GM23248 (cell line): Measurements from ENCODE around the gene HIVEP1. TPM values are rescaled to one million over a fixed set of nuclear protein-coding genes. Genes with fewer than 3 reads are reported as not detected.

ENCODE experiments used
- DNase-seq: peaks from one replicate; pipeline ENCODE4 v3.0.0-alpha.2; 2015
- H2AFZ ChIP-seq: fragments of 200-600 bp; sonication (generic); 2 replicates; pipeline ENCODE4 v1.6.1; 2016; ENCODE audit warnings: antibody characterized with exemption
- H3F3A ChIP-seq: fragments of 200-600 bp; sonication (generic); 2 replicates; pipeline ENCODE4 v1.6.1; 2016; ENCODE audit warnings: mild to moderate bottlenecking, antibody characterized with exemption, mixed run types; ENCODE audit not compliant: insufficient read depth
- H3K27ac ChIP-seq: fragments of 200-600 bp; sonication (generic); 2 replicates; pipeline ENCODE4 v1.5.1; 2016; ENCODE audit warnings: mild to moderate bottlenecking
- H3K27me3 ChIP-seq: fragments of 200-600 bp; sonication (generic); replicated peaks from 2 replicates; pipeline ENCODE4 v1.6.1; 2016; ENCODE audit warnings: mild to moderate bottlenecking; ENCODE audit not compliant: insufficient read depth
- H3K36me3 ChIP-seq: fragments of 200-600 bp; sonication (generic); 2 replicates; pipeline ENCODE4 v1.6.1; 2016; ENCODE audit warnings: low read depth, mild to moderate bottlenecking
- H3K4me1 ChIP-seq: fragments of 200-600 bp; sonication (generic); 2 replicates; pipeline ENCODE4 v1.6.1; 2016; ENCODE audit warnings: mild to moderate bottlenecking; ENCODE audit not compliant: insufficient read depth
- H3K4me2 ChIP-seq: fragments of 200-600 bp; sonication (generic); one replicate; pipeline ENCODE4 v1.6.1; 2016; ENCODE audit warnings: mild to moderate bottlenecking; ENCODE audit not compliant: unreplicated experiment
- H3K4me3 ChIP-seq: fragments of 200-600 bp; sonication (generic); 2 replicates; pipeline ENCODE4 v1.5.1; 2016; ENCODE audit warnings: mild to moderate bottlenecking
- H3K79me2 ChIP-seq: fragments of 200-600 bp; sonication (generic); 2 replicates; pipeline ENCODE4 v1.6.1; 2016; ENCODE audit warnings: mild to moderate bottlenecking; ENCODE audit not compliant: insufficient read depth
- H3K9ac ChIP-seq: fragments of 200-600 bp; sonication (generic); 2 replicates; pipeline ENCODE4 v1.6.1; 2016; ENCODE audit warnings: mild to moderate bottlenecking
- H3K9me2 ChIP-seq: fragments of 200-600 bp; sonication (generic); 2 replicates; pipeline ENCODE4 v1.6.1; 2016; ENCODE audit warnings: mixed run types, mild to moderate bottlenecking, moderate library complexity; ENCODE audit not compliant: insufficient read depth
- H3K9me3 ChIP-seq: fragments of 200-600 bp; sonication (generic); one replicate; pipeline ENCODE4 v1.6.1; 2017; ENCODE audit warnings: low read depth
- H4K20me1 ChIP-seq: fragments of 200-600 bp; sonication (generic); 2 replicates; pipeline ENCODE4 v1.6.0; 2016; ENCODE audit not compliant: insufficient read depth
- EZH2 ChIP-seq: fragments of 200-600 bp; sonication (generic); IDR thresholded peaks from 2 replicates; pipeline ENCODE4 v1.6.1; 2018; ENCODE audit warnings: antibody characterized with exemption, mild to moderate bottlenecking; ENCODE audit not compliant: insufficient read depth, poor library complexity, severe bottlenecking
- EZH2phosphoT487 ChIP-seq: fragments of 200-600 bp; sonication (generic); IDR thresholded peaks from 2 replicates; pipeline ENCODE4 v1.6.1; 2018; ENCODE audit warnings: antibody characterized with exemption, moderate library complexity, mild to moderate bottlenecking, low read depth; ENCODE audit not compliant: insufficient read depth
- WGBS, 2 experiments: methylation state at CpG; one replicate each; pipeline ENCODE4 v1.1.6; 2015 to 2017; ENCODE audit warnings: low lambda C conversion rate in 2 of 2, low coverage in 1 of 2; ENCODE audit errors: missing lambda C conversion rate in 2 of 2; 5-methylcytosine and 5-hydroxymethylcytosine counted together
- in situ Hi-C: fragments of 300-500 bp; cut with MboI; formaldehyde crosslinking; loops from 2 replicates; pipeline ENCODE4 v1.15.0; 2020
- polyA plus RNA-seq: library from polyadenylated mRNA; unstranded; fragments of >200 nt; fragmentation: Nextera tagmentation; extraction: Ambion mirVana; gene quantifications from 2 replicates; pipeline ENCODE4 v1.2.1, GENCODE V29; 2016
- total RNA-seq: library from RNA; depleted of rRNA; stranded (reverse); fragments of >200 nt; shearing (Covaris generic); gene quantifications from 2 replicates; pipeline ENCODE4 v1.2.3, GENCODE V29; 2014

Gene HIVEP1
- total and polyA plus RNA-seq, 2 experiments from 2014 or later, result 3.3 to 7.1 TPM

DNA sequence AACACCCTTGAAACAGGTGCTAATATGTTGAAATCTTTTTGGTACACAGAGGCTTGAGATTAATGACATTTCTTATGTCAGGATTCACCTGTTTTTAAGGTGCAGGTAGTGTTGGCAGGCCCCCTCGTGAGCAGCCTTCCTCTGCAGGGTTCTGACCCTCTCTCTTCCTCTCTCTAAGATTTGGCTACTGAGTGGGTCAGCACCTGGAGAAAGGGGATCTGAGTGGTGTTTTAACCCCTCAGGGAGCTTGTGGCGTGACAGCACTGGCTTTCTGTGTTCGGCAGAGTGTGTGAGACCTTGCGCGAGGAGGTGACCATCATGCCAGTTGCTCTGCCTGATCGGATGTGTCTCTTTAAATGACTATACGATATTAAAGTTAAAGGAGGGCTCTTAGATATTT is 37.1 kb downstream of the HIVEP1 start:
- Histone ChIP-seq H3K9ac (no peak overlapping the region), H3K27ac (no peak overlapping the region), H4K20me1 (no peaks in the 10 kb centered on the region), H3K79me2 (peaks cover 42% of the 10 kb centered on the region), H3K9me3 (no peaks in the 10 kb centered on the region), H3K9me2 (no peaks in the 10 kb centered on the region), H3K4me1 (peaks cover 12% of the 10 kb centered on the region; the same call in 1 of the 2 replicates), H2AFZ (no peak overlapping the region), H3K4me2 (no peak overlapping the region), H3K27me3 (no peaks in the 10 kb centered on the region), H3K4me3 (no peak overlapping the region), H3K36me3 (no peaks in the 10 kb centered on the region), H3F3A (no peaks in the 10 kb centered on the region)
- TF ChIP-seq EZH2phosphoT487, result no peak
- TF ChIP-seq EZH2, result no peak
- WGBS, 2 experiments, result 87% methylated on average over 7 of the region's 7 CpGs
- in situ Hi-C loops, result no loop called here
- DNase-seq, result no peak

DNA sequence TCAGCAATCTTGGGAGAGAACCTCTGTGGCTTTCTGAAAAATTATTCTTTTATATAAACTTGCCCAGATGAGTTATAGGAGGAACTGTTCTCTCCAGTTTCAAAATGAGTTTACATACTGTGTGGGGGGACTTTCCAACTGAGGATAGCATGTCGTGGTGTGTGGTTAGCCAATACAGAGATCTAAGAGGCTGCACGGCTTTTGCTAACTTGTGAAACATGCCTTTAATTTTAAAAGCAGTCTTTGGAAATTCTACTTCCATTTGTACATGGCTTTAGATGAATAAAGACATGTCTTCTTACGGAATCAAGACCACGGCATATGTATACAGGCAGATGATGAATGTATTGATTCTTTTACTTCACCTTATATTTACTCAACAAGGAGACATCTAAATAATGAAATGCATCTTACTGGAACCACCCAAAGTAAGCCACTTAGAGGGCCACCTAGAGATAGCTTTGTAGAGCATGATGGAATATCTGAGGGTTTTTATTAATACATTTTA is 39.8 kb downstream of the HIVEP1 start:
- in situ Hi-C loops, result no loop called here
- Histone ChIP-seq H3K4me3 (no peak overlapping the region), H3K4me1 (no peaks in the 10 kb centered on the region), H3K36me3 (no peaks in the 10 kb centered on the region), H3K9me2 (no peaks in the 10 kb centered on the region), H3F3A (no peaks in the 10 kb centered on the region), H3K79me2 (peaks cover 36% of the 10 kb centered on the region), H3K27me3 (no peaks in the 10 kb centered on the region), H3K9me3 (no peaks in the 10 kb centered on the region), H3K4me2 (no peak overlapping the region), H3K27ac (no peak overlapping the region), H3K9ac (no peak overlapping the region), H4K20me1 (no peaks in the 10 kb centered on the region), H2AFZ (no peak overlapping the region)
- no peak for TF ChIP-seq EZH2
- TF ChIP-seq EZH2phosphoT487, result no peak
- peak; percentile 13 for DNase-seq
- WGBS, 2 experiments, result 66 to 73% methylated on average over 4 of the region's 4 CpGs

DNA sequence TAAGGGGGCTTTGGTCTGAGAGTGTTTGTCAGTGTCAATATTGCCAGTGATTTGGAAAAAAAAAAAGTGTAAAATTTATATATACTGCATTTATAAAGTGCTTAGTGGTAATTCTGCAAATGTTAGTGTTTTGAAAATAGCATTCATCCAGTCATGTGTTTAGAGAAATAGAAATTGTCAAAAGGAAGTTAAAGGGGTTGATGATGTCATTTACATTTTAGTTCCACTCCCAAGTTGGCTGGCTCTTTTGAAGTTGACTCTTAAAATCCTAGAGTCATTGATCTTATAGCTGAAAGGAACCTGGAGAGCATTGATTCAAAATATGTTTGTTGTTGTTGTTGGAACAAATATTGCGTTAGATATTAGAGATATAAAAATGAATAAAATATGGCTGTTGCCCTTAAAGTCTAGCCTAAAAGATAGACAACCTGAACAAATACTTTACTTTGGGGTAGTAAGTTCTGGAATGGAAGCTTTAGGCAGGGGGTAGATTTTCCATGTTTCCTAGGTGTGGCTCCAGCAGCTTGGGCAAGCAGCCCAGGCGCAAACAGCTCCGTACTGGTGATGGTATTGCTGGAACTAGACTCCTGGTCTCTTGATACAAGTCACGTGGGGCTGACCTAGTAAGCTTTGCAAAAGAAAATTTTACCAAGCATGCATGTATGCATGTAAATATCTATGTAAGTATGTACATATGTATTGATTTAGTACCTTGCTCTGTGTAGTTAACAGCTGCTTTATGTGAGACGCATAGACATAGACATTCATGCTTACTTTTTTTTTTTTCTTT is 46.3 kb downstream of the HIVEP1 start:
- no peak overlapping the region for H3K9ac ChIP-seq
- TF ChIP-seq EZH2phosphoT487 (no peak), EZH2 (no peak)
- H4K20me1 ChIP-seq, result no peaks in the 10 kb centered on the region
- peaks cover 3% of the 10 kb centered on the region; the same call in 1 of the 2 replicates for H3F3A ChIP-seq
- no peaks in the 10 kb centered on the region for H3K9me2 ChIP-seq
- no peak overlapping the region for H2AFZ ChIP-seq
- H3K4me3 ChIP-seq, result no peak overlapping the region
- no peaks in the 10 kb centered on the region for H3K36me3 ChIP-seq
- in situ Hi-C loops, result no loop called here
- H3K4me2 ChIP-seq, result no peak overlapping the region
- no peaks in the 10 kb centered on the region for H3K9me3 ChIP-seq
- DNase-seq, result no peak
- peaks cover 7% of the 10 kb centered on the region; the same call in 1 of the 2 replicates for H3K4me1 ChIP-seq
- peaks cover 56% of the 10 kb centered on the region for H3K79me2 ChIP-seq
- WGBS, 2 experiments, result 82 to 86% methylated on average over 5 of the region's 5 CpGs
- no peaks in the 10 kb centered on the region for H3K27me3 ChIP-seq
- H3K27ac ChIP-seq, result no peak overlapping the region

DNA sequence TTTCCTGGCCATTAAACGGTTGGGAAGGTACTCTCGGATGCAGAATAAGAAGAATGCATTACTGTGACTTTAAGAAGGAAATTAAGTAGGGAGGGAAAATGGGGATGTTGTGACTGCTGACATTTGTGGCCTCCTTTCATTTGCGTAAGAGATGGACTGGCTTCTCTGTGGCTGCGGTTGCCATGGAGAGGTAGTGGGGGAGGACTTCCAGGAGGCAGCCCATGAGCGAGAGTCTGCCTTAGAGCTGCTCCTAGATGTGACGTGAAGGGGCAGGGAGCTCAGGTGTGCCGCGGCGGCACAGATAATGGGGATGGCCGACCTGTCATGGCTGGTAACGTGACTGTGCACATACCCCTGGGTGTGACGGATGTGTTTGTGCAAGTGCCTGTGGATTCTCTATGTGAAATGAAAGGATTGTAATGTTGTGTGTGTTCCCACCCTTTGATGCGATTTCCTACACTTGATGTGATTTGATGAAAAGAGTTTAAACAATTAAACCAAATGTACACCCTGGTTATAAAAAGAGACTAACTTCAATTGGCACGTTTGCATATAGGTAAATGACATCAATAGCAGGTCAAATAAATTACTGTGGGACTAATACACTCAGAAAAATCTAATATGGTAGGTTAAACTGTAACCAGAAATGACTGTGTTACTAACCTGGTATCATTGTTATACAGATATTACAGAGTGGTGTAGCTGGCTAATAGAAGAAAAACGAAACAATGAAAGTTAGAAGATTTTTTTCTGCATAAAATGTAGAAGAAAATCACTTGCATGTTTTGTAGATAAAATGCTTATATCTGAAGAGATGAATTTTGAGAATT is 48.9 kb downstream of the HIVEP1 start:
- Histone ChIP-seq H3K27me3 (no peaks in the 10 kb centered on the region), H3K9me2 (no peaks in the 10 kb centered on the region), H3K4me3 (no peak overlapping the region), H3K4me2 (no peak overlapping the region), H3K79me2 (peaks cover 62% of the 10 kb centered on the region), H3K27ac (no peak overlapping the region), H3K4me1 (peaks cover 15% of the 10 kb centered on the region), H2AFZ (no peak overlapping the region), H4K20me1 (no peaks in the 10 kb centered on the region), H3K9ac (no peak overlapping the region), H3K9me3 (no peaks in the 10 kb centered on the region), H3F3A (peaks cover 17% of the 10 kb centered on the region), H3K36me3 (no peaks in the 10 kb centered on the region)
- no peak for TF ChIP-seq EZH2
- no peak for TF ChIP-seq EZH2phosphoT487
- in situ Hi-C loops, result no loop called here
- DNase-seq, result no peak
- 92 to 96% methylated on average over 15 of the region's 15 CpGs for WGBS, 2 experiments
